WTC11 (cell line): ENCODE measurements around the gene ADCK2. TPM values are rescaled to one million over a fixed set of nuclear protein-coding genes. Genes with fewer than 3 reads are reported as not detected.
A peak's percentile ranks its signal among the peaks of the same experiment; 100 is the strongest.
"Not testable (repeated sequence)": the region's sequence is repeated elsewhere in the genome, so short reads cannot be mapped to it uniquely, and the experiment has no call there.

Experiments used
- ATAC-seq: fragments of 200-7000 bp; cut with Tn5 transposase; 2 replicates; pipeline ENCODE4 v1.10.0; 2021; ENCODE audit warnings: mild to moderate bottlenecking, moderate library complexity
- CTCF ChIA-PET: fragments of 300-600 bp; sonication (Branson Sonifier 250); formaldehyde crosslinking; loops from one replicate; lab custom pipeline; 2021; ENCODE audit warnings: antibody characterized with exemption; lab: Charles Lee
- POLR2A ChIA-PET: fragments of 350-600 bp; sonication (Branson Sonifier 250); formaldehyde crosslinking; loops from one replicate; lab custom pipeline; 2021; ENCODE audit warnings: antibody characterized with exemption; lab: Charles Lee
- DNase-seq: peaks from one replicate; pipeline ENCODE4 v3.0.0; 2021; ENCODE audit warnings: low spot score
- H3K27ac Mint-ChIP-seq: 2 replicates; pipeline ENCODE4 v1.8.0; 2021; ENCODE audit warnings: mixed read lengths
- H3K27me3 Mint-ChIP-seq: 2 replicates; pipeline ENCODE4 v1.8.0; 2021; ENCODE audit warnings: low read depth, mild to moderate bottlenecking, moderate library complexity, mixed read lengths
- H3K36me3 Mint-ChIP-seq: 2 replicates; pipeline ENCODE4 v1.8.0; 2021; ENCODE audit warnings: mixed read lengths
- H3K4me1 Mint-ChIP-seq: 2 replicates; pipeline ENCODE4 v1.8.0; 2022; ENCODE audit warnings: mixed read lengths
- H3K4me3 Mint-ChIP-seq: 2 replicates; pipeline ENCODE4 v1.8.0; 2021; ENCODE audit warnings: mild to moderate bottlenecking, moderate library complexity, mixed read lengths
- H3K9me3 Mint-ChIP-seq: 2 replicates; pipeline ENCODE4 v1.8.0; 2021; ENCODE audit warnings: mixed read lengths
- AR ChIP-seq: fragments of 250-450 bp; sonication (Bioruptor Pico); IDR thresholded peaks from 2 replicates; pipeline ENCODE4 v1.9.0; 2021; ENCODE audit warnings: mild to moderate bottlenecking
- ATF2 ChIP-seq: sonication (generic); formaldehyde crosslinking; IDR thresholded peaks from 2 replicates; pipeline ENCODE4 v1.8.1; 2022; ENCODE audit warnings: low read depth, missing genetic modification reagents, borderline replicate concordance
- CTCF ChIP-seq: fragments of 200-600 bp; IDR thresholded peaks from 2 replicates; pipeline ENCODE4 v1.8.0; 2022; ENCODE audit warnings: antibody characterized with exemption
- ETV6 ChIP-seq: sonication (generic); formaldehyde crosslinking; IDR thresholded peaks from 2 replicates; pipeline ENCODE4 v1.8.1; 2022; ENCODE audit warnings: mild to moderate bottlenecking, missing genetic modification reagents
- FOXJ3 ChIP-seq: sonication (generic); formaldehyde crosslinking; IDR thresholded peaks from 2 replicates; pipeline ENCODE4 v1.9.0; 2021; ENCODE audit warnings: missing genetic modification reagents, mild to moderate bottlenecking, borderline replicate concordance
- FOXP1 ChIP-seq: sonication (generic); formaldehyde crosslinking; IDR thresholded peaks from 2 replicates; pipeline ENCODE4 v1.8.0; 2022; ENCODE audit warnings: missing genetic modification reagents, mild to moderate bottlenecking, moderate library complexity, borderline replicate concordance
- FOXP4 ChIP-seq: sonication (generic); formaldehyde crosslinking; IDR thresholded peaks from 2 replicates; pipeline ENCODE4 v1.8.0; 2022; ENCODE audit warnings: mild to moderate bottlenecking, missing genetic modification reagents
- HMGA2 ChIP-seq: fragments of 250-450 bp; sonication (Bioruptor Pico); IDR thresholded peaks from 2 replicates; pipeline ENCODE4 v1.4.0; 2021; ENCODE audit warnings: mild to moderate bottlenecking, moderate library complexity
- NR1H2 ChIP-seq: sonication (generic); formaldehyde crosslinking; IDR thresholded peaks from 2 replicates; pipeline ENCODE4 v1.9.0; 2021; ENCODE audit warnings: mild to moderate bottlenecking, moderate library complexity, missing genetic modification reagents
- PRRX2 ChIP-seq: fragments of 250-450 bp; sonication (Bioruptor Pico); IDR thresholded peaks from 2 replicates; pipeline ENCODE4 v1.8.0; 2021; ENCODE audit warnings: mild to moderate bottlenecking
- SMAD4 ChIP-seq: sonication (generic); formaldehyde crosslinking; IDR thresholded peaks from 2 replicates; pipeline ENCODE4 v1.8.0; 2022; ENCODE audit warnings: mild to moderate bottlenecking, missing genetic modification reagents
- TEAD1 ChIP-seq: sonication (generic); formaldehyde crosslinking; IDR thresholded peaks from 2 replicates; pipeline ENCODE4 v1.8.0; 2022; ENCODE audit warnings: mild to moderate bottlenecking, missing genetic modification reagents
- TP53 ChIP-seq: sonication (generic); formaldehyde crosslinking; IDR thresholded peaks from 2 replicates; pipeline ENCODE4 v1.8.1; 2023; ENCODE audit warnings: mild to moderate bottlenecking, missing genetic modification reagents
- ZMAT4 ChIP-seq: fragments of 250-450 bp; sonication (Bioruptor Pico); IDR thresholded peaks from 2 replicates; pipeline ENCODE4 v1.9.0; 2021; ENCODE audit warnings: mild to moderate bottlenecking
- ZNF416 ChIP-seq: fragments of 250-450 bp; sonication (Bioruptor Pico); IDR thresholded peaks from 2 replicates; pipeline ENCODE4 v1.9.0; 2021; ENCODE audit warnings: mild to moderate bottlenecking, inconsistent platforms
- ZNF423 ChIP-seq: fragments of 250-450 bp; sonication (Bioruptor Pico); IDR thresholded peaks from 2 replicates; pipeline ENCODE4 v2.1.2; 2022; ENCODE audit warnings: mild to moderate bottlenecking, moderate library complexity
- total RNA-seq: library from RNA; stranded (reverse); gene quantifications from 3 replicates; pipeline ENCODE4 v1.2.3, GENCODE V29; 2021

ADCK2 gene
- total RNA-seq, 1 experiment from 2014 or later, result 12.7 TPM

GRCh38 chr7:140623980-140624379 is 48.8 kb upstream of the ADCK2 start (continued):
- TF ChIP-seq FOXP4 (CRISPR knock-in tag) (no peak), ATF2 (CRISPR knock-in tag) (no peak), CTCF (no peak)

- peak overlapping the region; percentile 87 for H3K27ac Mint-ChIP-seq
- TF ChIP-seq ZMAT4 (CRISPR knock-in tag) (no peak), ETV6 (CRISPR knock-in tag) (no peak)
- H3K27me3 Mint-ChIP-seq, result no peaks in the 10 kb centered on the region
- no peak overlapping the region for H3K4me3 Mint-ChIP-seq
- CTCF ChIA-PET, result interaction anchor here (0.7 to 2.7 kb wide), 6 partner anchors 11 to 107 kb away, joined by 3 to 12 read pairs (median 4); partner anchors contain the start of gene DENND2A
- DNase-seq (no peak), ATAC-seq (peak; percentile 54)
- no peaks in the 10 kb centered on the region for H3K36me3 Mint-ChIP-seq
- H3K9me3 Mint-ChIP-seq, result no peaks in the 10 kb centered on the region
- peaks cover 27% of the 10 kb centered on the region for H3K4me1 Mint-ChIP-seq
- POLR2A ChIA-PET, result interaction anchor here (0.7 kb wide), 2 partner anchors 39 to 157 kb away, joined by 3 to 4 read pairs; no protein-coding TSS in a partner anchor
Measured at GRCh38 chr7:140624392-140625191, 48.2 kb upstream of the ADCK2 start.

- not testable (repeated sequence) for H3K36me3 Mint-ChIP-seq, H3K4me3 Mint-ChIP-seq, H3K9me3 Mint-ChIP-seq, H3K27ac Mint-ChIP-seq, ATAC-seq, DNase-seq, H3K27me3 Mint-ChIP-seq
- ChIA-PET CTCF (interaction anchor here (0.5 to 2.7 kb wide), 5 partner anchors 16 to 107 kb away, joined by 3 to 12 read pairs (median 5); partner anchors contain the start of gene DENND2A), POLR2A (interaction anchor here (0.7 kb wide), 1 partner anchor 39 kb away, joined by 4 read pairs; no protein-coding TSS in a partner anchor)
- peaks cover 27% of the 10 kb centered on the region for H3K4me1 Mint-ChIP-seq
Measured at GRCh38 chr7:140625192-140625558, 47.6 kb upstream of the ADCK2 start.

GRCh38 chr7:140625908-140626868 is 46.6 kb upstream of the ADCK2 start:
- ATAC-seq, result peak; percentile 81
- CTCF ChIA-PET, result interaction anchor here (0.5 to 2.7 kb wide), 6 partner anchors 10 to 108 kb away, joined by 3 to 12 read pairs (median 6); partner anchors contain the start of gene DENND2A
- POLR2A ChIA-PET, result interaction anchor here (0.5 kb wide), 1 partner anchor 62 kb away, joined by 4 read pairs; no protein-coding TSS in a partner anchor
- H3K4me3 Mint-ChIP-seq, result no peak overlapping the region
- H3K27ac Mint-ChIP-seq, result peak overlapping the region; percentile 96
- peaks cover 27% of the 10 kb centered on the region for H3K4me1 Mint-ChIP-seq
- no peaks in the 10 kb centered on the region for H3K9me3 Mint-ChIP-seq
- peak; percentile 72 for DNase-seq
- no peaks in the 10 kb centered on the region for H3K36me3 Mint-ChIP-seq
- no peaks in the 10 kb centered on the region for H3K27me3 Mint-ChIP-seq
- peak; percentile 58; the same call in 1 of the 2 replicates for TF ChIP-seq AR (CRISPR knock-in tag)
- TF ChIP-seq TEAD1 (CRISPR knock-in tag), result peak; percentile 60; the same call in 1 of the 2 replicates
- TF ChIP-seq SMAD4 (CRISPR knock-in tag), result no peak
- TF ChIP-seq HMGA2 (CRISPR knock-in tag), result no peak
- TF ChIP-seq NR1H2, result no peak
- TF ChIP-seq PRRX2, result no peak
- TF ChIP-seq ZNF416 (CRISPR knock-in tag), result no peak
- no peak for TF ChIP-seq FOXJ3 (CRISPR knock-in tag)
- no peak for TF ChIP-seq TP53
- peak; percentile 72; the same call in 1 of the 2 replicates for TF ChIP-seq ZNF423
- no peak for TF ChIP-seq FOXP1 (CRISPR knock-in tag)
